Stimulated activated CD8-positive, alpha-beta memory T cell treated with anti-CD3 and anti-CD28 coated beads, Interleukin-15, amount 100 ng/mL, for 4 hours (primary cell): ENCODE data around the gene GORASP2.

ENCODE experiments used
- DNase-seq, 2 donors: peaks; one replicate each; pipeline ENCODE4 v3.0.0-alpha.2; 2020; ENCODE audit warnings: low read depth in 2 of 2

Gene GORASP2

DNA sequence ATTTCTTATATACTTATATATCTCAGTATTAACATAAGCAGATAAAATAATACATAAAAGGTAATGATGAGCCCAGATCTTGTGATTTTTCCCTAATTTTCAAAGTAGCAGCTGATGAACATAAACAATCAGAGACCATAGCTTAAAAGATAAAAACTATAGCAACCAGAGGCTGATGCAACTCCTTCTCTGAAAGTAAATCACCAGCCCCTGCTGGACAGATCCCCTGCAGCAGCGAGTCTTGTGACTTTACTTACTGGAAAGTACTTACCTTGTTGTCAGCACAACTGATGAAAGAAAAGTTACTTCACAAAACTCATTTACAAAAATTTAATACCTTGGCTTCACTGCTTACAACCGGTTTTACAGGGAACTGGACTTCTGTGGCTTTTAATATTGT, 67.3 kb downstream of the GORASP2 start:
- no peak for DNase-seq

DNA sequence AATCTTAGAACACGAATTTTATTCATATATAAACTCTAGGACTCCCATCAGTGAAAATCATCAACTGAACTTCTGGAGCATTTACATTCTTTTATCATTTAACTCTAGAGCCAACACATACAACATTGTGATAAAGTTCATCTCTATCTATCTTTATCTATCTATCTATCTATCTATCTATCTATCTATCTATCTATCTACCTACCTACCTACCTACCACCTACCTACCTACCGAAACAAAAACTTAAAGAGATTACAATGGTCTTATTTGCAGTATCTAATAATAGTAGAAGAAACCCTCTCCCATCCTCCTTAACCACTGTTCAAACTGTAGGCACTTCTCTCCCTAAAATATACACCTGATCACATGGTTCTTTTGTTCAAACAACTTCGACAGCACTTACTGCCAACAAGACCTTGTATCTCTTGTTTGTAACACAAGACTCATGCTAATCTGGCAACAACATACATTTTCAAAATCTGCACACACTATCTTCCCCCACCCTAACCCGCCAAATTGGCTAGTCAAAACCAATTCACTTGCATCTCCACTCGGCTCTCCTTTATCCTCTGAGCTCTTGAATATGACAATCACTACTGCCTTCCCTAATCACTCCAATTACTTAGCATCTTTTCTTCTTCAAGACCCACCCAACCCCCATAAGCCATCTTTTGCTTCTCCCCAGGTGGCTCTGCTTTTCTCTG, 69.0 kb downstream of the GORASP2 start:
- DNase-seq: no peak

DNA sequence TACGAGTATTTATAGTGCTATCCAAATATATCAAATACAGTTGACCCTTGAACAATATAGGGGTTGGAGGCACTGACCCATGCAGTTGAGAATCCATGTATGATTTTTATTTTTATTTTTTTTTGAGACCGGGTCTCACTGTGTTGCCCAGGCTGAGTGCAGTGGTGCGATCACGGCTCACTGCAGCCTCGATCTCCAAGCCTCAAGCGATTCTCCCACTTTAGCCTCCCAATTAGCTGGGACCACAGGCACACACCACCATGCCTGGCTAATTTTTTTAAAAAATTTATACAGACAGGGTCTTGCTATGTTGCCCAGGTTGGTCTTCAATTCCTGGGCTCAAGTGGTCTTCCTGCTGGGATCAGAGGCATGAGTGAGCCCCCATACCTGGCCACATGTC, 70.6 kb downstream of the GORASP2 start:
- DNase-seq: no peak

DNA sequence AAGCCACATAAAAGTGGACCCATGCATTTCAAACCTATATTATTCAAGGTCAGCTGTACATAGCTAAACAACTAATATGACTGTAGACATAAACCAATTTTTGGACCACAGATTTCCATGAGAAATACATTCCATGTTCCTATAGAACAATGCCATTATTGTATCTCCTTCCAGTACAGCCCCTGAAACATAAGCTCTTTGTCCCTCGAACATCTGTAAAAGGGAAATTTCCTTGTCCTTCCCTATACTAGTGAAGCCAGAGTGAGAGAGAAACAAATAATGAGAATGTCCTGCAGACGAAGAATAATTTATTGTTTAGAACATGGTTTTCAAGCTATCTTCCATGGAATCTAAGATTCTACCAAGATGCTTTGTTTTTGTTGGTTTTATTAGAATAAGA, 75.3 kb downstream of the GORASP2 start:
- DNase-seq: no peak

DNA sequence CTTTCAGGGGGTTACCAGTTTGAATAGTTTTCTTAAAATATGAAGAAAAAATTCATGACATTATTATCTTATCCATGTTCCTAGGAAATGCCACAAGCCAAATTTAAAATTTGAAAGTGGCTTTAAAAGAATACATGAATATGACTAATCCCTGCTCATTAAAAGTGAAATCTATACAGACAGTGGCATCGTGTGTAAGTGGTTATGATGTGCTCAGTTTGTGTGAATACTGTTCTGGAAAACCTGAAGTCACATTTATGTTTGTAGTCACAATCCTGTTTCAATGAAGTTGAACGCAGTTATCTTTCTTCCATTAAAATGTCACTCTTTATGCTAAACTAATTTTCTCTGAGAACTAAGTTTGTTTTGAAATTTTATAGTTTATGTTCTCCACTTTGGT, 75.8 kb downstream of the GORASP2 start:
- DNase-seq: no peak

DNA sequence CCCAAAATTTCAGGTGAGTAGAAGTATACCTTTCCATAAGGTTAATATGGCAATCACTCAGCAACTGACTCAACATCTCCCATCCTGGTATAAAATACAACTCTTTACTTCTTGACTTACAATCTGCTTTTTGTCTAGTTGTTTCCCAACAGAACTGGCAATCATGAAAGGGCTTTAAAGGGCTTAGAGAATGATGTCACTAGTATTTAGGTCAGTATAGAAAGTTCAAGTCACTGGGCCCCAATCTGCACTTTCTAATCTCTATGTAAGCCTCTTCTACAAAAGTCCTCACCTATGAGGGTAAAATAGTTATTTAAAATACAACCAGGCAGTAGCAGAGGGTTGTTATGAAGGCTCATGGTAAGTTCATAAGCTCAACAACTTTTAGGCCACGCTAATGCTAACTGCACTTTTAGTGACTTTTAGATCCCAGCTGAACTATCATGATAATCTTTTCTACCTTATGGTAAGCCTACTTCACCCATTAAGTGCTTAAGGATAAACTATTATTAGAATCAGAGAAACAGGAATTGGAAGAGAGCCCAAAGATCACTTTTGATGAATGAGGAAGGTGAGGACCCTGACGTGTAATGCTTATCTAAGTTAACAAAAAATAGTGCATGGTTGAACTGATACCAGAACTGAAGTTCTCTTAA, 79.6 kb downstream of the GORASP2 start:
- no peak for DNase-seq

DNA sequence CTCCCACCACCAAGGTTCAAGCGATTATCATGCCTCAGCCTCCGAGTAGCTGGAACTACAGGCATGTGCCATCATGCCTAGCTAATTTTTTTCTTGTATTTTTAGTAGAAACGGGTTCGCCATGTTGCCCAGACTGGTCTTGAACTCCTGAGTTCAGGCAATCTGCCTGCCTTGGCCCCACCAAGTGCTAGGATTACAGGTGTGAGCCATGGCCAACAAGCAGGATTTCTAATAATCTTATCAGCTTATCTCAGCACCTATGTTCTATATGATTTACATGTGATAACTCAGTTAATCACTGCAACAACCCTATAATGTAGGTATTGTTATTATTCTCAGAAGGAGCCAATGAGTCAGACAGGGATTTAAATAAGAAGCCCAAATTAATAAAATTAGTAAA, 80.3 kb downstream of the GORASP2 start:
- no peak for DNase-seq

DNA sequence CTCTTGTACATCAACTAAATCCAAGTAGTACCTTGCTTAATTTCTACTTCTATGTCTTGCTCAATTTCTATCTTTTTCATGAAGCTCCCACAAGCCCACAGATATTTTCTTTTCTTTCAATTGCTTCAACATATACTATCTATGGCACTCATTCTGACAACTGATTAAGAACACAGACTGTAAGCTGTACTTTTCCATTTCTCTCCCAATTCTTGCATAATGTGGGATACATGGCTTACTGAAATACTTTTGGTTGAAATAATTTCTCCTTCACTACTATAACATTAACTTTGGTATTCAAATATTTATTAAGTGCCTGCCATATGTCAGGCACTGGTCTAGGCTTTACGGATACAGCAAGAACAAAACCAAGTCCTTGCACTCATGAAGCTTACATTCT, 84.8 kb downstream of the GORASP2 start:
- DNase-seq: no peak

DNA sequence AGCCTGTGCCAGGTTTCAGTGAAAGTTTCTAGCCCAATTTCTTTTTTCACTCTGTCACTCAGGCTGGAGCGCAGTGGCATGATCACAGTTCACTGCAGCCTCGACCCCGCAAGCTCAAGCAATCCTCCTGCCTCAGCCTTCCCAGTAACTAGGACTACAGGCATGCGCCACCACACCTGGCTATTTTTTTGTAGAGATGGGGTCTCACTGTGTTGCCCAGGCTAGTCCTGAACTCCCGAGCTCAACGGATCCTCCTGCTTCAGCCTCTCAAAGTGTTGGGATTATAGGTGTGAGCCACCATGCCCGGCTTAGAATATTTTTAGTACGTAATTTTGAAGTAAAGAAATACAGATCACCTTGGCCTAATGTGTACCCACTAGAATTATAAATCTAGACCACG, 87.1 kb downstream of the GORASP2 start:
- DNase-seq: no peak
